ENCODE data around the gene DSCAM. TPM values are rescaled to one million over a fixed set of nuclear protein-coding genes. Genes with fewer than 3 reads are reported as not detected.

DSCAM gene
- polyA plus RNA-seq, 1 experiment = 0.10 TPM

- no peak for DNase-seq (ENCODE audit: low read depth)
- TF ChIP-seq CTCF (IDR thresholded peaks at IDR 0.05; ENCODE audit: insufficient read depth, low read depth, low read length) = no peak
- H3K36me3 ChIP-seq (ENCODE audit: control insufficient read depth, insufficient read depth, low read length) = no peaks in the 10 kb centered on the region
- ChIA-PET POLR2A (no interaction called here), CTCF (no interaction called here)
- no peaks in the 10 kb centered on the region for H3K27me3 ChIP-seq (ENCODE audit: control insufficient read depth, insufficient read depth, low read length)
- no peak overlapping the region for H3K4me3 ChIP-seq (ENCODE audit: low read depth, low read length)
Measured at GRCh38 chr21:40531431-40532110, 315.4 kb downstream of the DSCAM start.

- no peak overlapping the region for H3K4me3 ChIP-seq (ENCODE audit: low read depth, low read length)
- CTCF ChIA-PET = no interaction called here
- H3K36me3 ChIP-seq (ENCODE audit: control insufficient read depth, insufficient read depth, low read length) = no peaks in the 10 kb centered on the region
- no peaks in the 10 kb centered on the region for H3K27me3 ChIP-seq (ENCODE audit: control insufficient read depth, insufficient read depth, low read length)
- DNase-seq (ENCODE audit: low read depth) = no peak
- POLR2A ChIA-PET = no interaction called here
- TF ChIP-seq CTCF (IDR thresholded peaks at IDR 0.05; ENCODE audit: insufficient read depth, low read depth, low read length) = no peak
Measured at GRCh38 chr21:40531016-40531415, 315.9 kb downstream of the DSCAM start.

- ChIA-PET CTCF (no interaction called here), POLR2A (no interaction called here)
- no peak for DNase-seq (ENCODE audit: low read depth)
- Histone ChIP-seq H3K4me3 (ENCODE audit: low read depth, low read length) (no peak overlapping the region), H3K36me3 (ENCODE audit: control insufficient read depth, insufficient read depth, low read length) (no peaks in the 10 kb centered on the region), H3K27me3 (ENCODE audit: control insufficient read depth, insufficient read depth, low read length) (no peaks in the 10 kb centered on the region)
- TF ChIP-seq CTCF (IDR thresholded peaks at IDR 0.05; ENCODE audit: insufficient read depth, low read depth, low read length) = no peak
Measured at GRCh38 chr21:40517646-40518045, 329.3 kb downstream of the DSCAM start.

GRCh38 chr21:40516335-40516734, 330.6 kb downstream of the DSCAM start:
- Histone ChIP-seq H3K27me3 (ENCODE audit: control insufficient read depth, insufficient read depth, low read length) (no peaks in the 10 kb centered on the region), H3K4me3 (ENCODE audit: low read depth, low read length) (no peak overlapping the region), H3K36me3 (ENCODE audit: control insufficient read depth, insufficient read depth, low read length) (no peaks in the 10 kb centered on the region)
- DNase-seq (ENCODE audit: low read depth) = no peak
- POLR2A ChIA-PET = no interaction called here
- no peak for TF ChIP-seq CTCF (IDR thresholded peaks at IDR 0.05; ENCODE audit: insufficient read depth, low read depth, low read length)
- CTCF ChIA-PET = no interaction called here

GRCh38 chr21:40512590-40512989, 334.4 kb downstream of the DSCAM start:
- Histone ChIP-seq H3K36me3 (ENCODE audit: control insufficient read depth, insufficient read depth, low read length) (no peaks in the 10 kb centered on the region), H3K27me3 (ENCODE audit: control insufficient read depth, insufficient read depth, low read length) (no peaks in the 10 kb centered on the region), H3K4me3 (ENCODE audit: low read depth, low read length) (no peak overlapping the region)
- no peak for DNase-seq (ENCODE audit: low read depth)
- peak; percentile 38; the same call in 1 of the 2 replicates for TF ChIP-seq CTCF (IDR thresholded peaks at IDR 0.05; ENCODE audit: insufficient read depth, low read depth, low read length)
- POLR2A ChIA-PET = no interaction called here
- CTCF ChIA-PET = no interaction called here
